ENCODE measurements around the gene PLTP.
"Not testable (repeated sequence)": the region's sequence is repeated elsewhere in the genome, so short reads cannot be mapped to it uniquely, and the experiment has no call there.

Gene PLTP

DNA sequence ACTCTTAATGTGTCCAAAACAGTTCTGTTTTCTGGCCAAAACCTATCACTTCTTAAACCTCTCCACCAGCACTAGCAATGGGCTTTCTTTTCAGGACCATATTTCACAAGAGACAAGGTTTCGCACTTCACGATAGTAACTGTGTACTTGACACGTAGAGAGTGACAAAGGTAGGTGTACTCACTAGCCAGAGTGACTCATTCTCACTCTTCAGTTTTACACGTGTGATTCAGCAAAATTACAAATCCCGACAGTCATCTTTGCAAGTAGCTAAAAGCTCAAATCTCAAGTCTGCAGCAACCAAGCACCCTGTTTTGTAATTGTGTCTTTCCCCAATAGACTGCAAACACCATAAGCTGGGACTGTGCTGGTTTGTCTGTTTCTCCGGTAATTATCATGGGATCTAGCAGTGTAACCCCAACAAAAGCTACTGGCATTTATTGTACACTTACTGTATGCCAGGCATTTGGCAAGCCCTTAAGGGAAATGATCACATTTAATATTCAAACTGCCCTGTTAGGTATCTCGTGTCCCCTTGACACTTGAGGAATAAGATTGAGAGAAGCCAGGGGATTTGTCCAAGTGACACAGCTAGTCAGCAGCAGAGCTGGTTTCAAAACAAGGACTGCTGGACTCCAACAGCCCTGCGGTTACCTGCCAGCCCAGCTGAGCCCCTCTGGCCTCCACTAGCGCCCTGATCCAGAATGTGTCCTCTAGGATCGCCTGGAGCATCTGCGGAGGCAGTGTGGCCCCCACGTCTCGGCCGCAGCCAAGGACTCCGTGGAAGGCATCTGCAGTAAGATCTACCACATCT is 32.4 kb upstream of the PLTP start:
- no peak for DNase-seq

DNA sequence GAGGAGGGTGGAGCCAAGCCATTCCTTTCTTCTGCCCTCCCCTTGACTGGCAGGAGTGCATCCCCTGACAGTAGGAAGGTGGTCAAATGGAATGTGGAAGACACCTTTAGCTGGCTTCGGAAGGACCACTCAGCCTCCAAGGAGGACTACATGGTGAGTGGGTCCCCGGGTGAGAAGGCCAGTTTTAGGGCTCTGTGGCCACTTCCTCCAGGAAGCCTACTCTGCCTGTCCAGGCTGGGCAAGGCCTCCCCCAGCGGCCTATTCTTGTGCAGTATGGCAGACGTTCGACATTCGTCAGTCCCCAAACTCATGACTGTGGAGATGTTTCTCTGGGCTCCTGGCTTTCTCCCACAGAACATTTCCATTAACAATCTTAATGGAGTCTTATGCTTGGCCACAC is 31.7 kb upstream of the PLTP start:
- no peak for DNase-seq

DNA sequence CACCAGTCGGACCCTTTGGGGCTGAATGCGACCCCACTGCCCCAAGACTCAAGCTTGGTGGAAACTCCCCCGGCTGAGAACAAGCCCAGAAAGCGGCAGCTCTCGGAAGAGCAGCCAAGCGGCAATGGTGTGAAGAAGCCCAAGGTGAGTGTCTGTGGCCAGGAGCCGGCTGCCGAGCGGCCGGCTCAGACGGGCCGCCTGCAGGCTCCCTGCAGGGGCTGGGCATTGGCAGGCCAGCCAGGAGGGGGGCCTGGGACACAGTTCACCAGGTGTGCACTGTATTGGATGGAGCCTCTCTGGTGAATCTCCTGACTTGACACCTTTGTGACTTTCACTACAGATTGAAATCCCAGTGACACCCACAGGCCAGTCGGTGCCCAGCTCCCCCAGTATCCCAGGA is 28.5 kb upstream of the PLTP start:
- DNase-seq = no peak

DNA sequence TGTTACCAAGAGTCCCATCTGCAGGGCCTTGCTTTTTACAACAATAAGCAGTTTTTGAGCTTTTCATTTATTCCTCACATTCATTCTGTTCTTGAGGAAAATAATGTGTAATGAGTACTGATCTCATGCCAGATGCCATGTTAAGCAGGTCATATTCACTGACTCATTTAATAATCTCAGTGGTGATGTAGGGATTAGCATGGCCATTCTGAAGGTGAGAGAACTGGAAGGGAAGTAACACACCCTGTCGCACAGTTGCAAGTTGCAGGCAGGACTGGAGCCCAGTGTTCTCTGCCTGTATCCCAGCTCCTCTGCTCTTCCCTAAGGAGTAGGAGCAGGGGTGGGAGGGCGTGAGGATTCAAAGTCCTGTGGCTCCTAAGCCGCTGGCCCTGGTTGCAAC is 28.1 kb upstream of the PLTP start:
- DNase-seq = no peak

DNA sequence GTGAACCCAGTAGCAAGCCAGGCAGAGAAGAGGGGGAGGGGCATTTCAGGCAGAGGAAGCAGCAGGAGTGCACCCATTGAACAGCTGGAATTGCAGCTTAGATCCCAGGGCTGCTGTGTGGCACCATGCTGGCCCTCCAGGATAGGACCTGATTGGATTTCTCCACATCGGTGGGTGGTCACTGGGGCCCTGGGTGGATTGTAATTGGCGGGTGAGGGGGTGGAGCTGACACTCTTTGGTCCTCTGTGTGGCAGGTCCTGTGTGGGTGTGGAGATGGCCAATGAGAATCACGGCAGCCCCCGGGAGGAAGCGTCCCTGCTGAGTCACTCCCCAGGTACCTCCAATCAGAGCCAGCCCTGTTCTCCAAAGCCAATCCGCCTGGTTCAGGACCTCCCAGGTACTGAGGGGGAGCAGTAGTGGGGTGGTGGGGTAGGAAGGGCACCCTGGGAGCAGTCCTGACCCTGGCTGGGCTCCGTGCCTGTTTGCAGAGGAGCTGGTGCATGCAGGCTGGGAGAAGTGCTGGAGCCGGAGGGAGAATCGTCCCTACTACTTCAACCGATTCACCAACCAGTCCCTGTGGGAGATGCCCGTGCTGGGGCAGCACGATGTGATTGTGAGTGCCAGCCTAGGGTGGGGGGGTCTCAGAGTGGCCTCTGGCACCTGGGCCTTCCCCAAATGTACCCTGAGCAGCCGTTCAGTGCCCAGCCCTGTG is 26.9 kb upstream of the PLTP start:
- no peak for DNase-seq

DNA sequence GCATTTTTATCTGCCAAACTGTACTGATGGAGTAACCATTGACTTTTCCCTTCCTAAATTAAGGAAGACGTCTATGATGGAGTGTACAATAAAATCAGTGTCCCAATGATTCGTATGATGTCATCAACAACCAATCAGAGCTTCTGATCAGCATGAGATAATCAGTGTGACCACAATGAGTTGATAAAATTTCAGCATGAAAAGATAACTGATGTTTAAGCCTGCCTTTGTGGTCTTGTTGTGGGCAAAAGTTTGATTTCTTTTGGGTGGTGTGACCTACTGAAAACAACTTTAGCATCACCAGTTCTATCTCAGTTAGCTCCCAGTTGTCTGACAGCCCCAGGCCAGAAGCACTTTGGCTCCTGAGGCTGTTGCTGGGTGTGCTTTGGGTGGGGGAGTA is 25.8 kb upstream of the PLTP start:
- DNase-seq = no peak

DNA sequence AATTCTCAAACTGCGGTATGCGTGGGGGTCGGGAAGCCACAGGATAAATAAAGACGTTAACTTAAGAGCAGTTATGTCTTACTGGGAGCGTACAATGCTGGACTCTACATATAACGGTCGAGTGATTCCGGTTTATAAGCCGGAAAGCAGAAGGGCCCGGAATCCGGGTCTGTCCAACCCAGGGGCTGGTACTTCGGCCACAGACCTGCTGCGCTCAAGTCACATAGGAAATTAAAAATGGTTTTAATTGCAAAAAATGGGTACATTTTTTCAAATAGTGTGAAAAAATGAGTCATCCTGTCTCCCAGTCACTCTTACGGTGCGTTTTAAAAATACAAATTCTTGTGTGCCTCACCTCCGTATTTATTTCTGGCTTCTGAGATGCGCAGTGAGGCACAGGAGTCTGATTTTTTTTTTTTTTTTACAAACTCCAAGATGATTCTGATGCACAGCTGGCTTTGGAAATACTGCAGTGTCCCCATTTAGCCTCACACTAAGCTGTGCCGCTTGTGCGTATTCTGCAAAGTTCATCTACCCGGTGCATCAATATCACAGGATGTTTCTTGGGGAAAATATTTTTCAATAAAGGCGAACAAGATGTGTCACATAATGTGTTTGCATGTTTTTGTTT is 23.6 kb upstream of the PLTP start:
- DNase-seq = no peak

DNA sequence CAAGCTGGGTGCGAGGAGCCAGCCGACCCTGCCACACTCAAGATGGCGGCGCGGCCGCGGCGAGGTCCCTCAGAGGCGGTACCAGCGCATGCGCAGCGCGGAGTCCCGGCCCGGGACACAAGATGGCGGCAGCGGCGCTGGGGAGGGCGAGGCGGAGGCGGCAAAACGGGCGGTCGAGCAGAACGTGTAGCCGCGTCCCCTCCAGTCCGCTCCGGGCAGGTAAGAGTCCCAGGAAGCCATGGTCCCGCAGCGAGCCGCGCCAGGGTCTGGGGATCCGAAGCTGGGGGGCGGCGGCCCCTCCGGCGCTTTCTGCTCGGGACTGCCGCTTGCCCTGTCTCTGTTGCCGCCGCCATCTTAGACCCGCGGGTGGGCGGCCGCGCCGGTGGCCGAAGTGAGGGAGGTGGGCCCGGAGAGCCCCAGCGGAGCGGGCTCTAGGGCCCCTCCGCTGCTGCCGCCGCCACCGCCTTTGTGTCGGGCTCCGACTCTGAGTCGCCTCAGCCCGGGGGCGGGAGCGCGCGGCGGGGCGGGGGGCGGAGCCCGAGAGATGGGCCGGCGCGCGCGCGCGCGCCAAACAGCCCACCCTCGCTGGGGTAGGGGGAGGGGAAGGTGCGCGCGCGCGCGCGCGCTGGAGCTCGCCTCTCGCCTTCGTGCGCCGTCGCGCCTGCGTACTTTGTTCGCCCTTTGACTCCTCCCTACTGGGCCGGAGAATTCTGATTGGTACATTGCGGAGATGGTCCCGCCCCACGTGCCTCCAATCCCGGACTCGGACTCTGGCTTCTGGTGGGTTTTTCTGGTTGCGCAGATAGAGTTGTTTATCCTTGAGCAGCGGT is 22.8 kb upstream of the PLTP start, which contains the start of gene PCIF1:
TSS of gene PCIF1 (plus strand) at position 98 of the 830 bp plus-strand sequence. CDS start 4,317 bp downstream, outside the sequence.
- DNase-seq = peak; percentile 73

DNA sequence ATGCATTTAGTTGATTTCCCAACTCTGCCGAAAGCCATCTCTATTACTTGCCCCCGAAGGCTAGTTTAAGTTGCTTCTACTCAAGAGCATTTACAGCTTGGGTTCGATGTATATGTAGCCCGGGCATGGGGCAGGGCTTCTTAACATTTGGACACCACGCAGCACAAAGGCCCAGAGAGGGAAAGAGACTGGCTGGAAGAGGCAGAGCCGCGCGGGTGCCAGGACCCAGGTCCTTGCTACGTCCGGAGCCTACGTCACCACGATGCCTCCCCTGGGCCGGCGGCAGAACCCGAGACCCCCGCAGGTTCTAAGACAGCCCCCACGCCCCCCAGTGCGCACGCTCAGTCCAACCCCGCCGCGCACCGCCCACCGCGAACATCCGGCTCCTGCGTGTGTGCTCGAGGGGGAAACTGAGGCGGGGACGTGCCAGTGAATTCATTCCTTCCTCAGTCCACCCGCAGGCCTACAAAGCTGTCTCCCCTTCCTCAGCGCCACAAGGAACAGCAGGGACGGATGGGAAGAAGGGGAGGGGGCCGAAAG is 22.2 kb upstream of the PLTP start:
- no peak for DNase-seq

DNA sequence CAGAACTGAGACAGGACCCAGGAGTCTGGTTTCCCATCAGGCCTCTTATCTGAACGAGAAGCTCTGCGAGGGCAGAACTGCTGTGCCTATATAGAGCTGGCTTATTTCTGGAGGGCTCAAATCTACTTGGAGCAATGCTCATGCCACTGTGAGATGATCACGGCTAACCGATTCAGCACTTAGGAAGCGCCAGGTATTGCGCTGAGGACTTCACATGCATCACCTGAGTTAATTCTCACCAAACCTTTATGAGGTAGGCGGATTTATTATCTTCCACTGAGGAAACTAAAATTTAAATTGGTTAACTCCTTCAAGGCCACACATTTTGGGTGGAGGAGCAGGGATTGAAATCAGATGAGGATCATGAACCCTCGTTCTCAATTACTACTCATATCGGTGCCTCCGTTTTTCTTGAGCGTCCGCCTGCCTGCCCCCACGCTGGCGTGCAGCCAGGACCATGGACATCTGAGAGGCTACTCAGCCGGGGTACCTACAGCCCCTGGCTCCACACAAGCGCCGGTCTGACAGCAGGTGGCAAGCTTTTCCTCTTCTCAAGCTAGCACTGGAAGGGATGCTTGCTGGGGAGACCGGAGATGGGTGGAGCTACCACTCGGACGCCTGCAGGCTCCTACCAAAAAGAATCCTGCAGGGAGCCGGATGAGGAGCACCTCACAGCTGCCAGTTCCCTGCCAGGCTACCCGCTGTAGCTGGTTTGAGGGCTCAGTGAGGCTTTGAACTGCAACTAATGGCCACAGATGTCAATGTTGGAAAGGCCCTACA is 21.5 kb upstream of the PLTP start:
- no peak for DNase-seq

DNA sequence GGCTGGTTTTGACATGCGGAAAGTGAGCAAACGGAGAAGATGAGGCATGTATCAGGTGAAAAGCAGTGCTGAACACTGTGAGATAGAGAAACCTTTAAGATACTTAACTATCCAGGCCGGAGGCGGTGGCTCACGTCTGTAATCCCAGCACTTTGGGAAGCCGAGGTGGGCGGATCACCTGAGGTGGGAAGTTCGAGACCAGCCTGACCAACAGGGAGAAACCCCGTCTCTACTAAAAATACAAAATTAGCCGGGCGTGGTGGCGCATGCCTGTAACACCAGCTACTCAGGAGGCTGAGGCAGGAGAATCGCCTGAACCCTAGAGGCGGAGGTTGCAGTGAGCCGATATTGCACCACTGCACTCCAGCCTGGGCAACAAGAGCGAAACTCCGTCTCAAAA is 19.7 kb upstream of the PLTP start:
- not testable (repeated sequence) for DNase-seq

DNA sequence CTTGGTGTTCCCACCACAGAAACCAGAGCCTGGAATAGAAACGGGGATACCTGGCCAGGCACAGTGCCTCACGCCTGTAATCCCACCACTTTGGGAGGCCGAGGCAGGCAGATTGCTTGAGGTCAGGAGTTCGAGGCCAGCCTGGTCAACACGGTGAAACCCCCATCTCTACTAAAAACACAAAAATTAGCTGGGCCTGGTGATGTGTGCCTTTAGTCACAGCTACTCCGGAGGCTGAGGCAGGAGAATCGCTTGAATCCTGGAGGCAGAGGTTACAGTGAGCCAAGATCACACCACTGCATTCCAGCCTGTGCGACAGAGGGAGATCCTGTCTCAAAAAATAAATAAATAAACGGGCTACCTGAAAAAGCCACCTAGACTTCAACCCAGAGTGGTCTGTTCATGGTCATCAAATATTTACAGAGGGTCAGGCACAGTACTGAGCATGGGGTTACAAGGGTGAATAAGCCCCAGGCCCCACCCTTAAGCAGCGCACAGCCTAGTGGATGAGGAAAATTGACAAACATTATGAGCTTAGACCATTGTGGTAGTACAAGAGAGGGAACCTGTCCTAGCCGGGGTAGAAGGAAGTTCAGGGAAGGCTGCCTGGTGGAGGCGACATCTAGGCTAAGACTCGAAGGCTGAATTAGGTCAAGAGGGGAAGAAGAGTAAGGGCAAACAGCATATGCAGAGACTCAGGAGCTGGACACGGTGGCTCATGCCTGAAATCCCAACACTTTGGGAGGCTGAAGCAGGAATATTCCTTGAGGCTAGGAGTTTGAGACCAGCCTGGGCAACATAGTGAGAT is 15.3 kb upstream of the PLTP start:
- DNase-seq = no peak

DNA sequence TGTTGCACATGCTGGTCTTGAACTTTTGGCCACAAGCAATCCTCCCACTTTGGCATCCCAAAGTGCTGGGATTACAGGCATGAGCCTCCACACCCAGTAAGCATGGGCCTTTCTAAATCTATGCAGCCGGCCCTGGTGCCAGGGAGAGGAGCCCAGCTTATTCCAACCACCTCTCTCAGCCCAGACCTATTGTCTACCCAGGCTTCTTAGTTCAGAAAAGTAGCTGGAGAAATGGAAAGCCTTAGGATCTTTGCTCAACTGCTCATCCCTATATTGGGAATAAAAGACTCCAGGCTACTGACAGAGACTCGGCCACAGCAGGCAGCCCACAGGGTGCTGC is 14.7 kb upstream of the PLTP start:
- no peak for DNase-seq

DNA sequence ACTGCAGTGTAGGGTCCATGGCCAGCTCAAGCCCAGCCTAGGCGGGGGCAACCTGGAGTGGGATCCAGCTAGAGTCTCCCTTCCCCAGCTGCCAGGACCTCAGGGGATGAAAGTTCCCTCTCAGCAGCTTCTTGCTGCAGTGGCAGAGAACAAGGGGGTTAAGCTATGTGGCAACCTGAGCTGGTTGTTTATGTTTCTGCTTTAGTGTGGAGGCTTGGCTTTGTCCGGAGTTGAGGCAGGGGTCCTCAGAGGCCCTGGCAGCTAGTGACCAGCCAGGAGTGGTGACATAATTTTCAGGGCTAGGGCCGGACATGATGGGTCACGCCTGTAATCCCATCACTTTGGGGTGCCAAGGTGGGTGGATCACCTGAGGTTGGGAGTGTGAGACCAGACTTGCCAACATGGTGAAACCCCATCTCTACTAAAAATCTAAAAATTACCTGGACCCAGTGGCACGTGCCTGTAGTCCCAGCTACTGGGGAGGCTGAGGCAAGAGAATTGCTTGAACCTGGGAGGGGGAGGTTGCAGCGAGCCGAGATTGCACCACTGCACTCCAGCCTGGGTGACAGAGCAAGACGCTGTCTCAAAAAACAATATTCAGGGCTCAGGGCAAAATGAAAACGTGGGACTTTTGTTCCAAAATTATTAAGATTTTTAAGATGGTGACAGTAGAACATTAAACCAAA is 14.0 kb upstream of the PLTP start:
- no peak for DNase-seq

DNA sequence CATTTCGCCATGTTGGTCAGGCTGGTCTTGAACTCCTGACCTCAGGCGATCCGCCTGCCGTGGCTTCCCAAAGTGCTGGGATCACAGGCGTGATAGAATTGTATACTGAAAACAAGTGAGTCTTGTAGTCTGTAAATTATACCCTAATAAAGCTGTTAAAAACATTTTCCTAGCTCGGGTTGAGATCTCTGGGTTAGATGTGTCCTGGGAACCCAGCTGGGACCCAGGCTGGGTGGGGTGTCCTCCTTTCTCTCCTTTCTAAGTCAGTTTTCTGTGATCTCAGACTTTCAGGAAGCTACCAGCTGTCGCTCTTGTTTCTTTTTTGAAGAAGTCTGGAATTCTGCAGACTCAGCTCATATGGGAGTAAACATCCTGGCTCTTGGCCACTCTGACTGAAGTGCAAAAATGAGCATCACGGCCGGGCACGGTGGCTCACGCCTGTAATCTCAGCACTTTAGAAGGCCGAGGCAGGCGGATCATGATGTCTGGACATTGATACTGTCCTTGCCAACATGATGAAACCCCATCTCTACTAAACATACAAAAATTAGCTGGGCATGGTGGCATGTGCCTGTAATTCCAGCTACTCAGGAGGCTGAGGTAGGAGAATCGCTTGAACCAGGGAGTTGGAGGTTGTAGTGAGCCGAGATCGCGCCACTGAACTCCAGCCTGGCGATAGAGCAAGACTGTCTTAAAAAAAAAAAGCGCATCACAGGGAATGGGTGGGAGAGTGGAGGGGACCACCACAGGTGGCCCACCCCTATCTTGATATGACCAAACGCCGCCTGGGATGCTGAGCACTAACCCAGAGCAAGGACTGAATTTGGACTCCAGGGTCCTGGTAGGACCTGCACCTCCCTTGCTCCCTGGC is 12.7 kb upstream of the PLTP start:
- DNase-seq = no peak

DNA sequence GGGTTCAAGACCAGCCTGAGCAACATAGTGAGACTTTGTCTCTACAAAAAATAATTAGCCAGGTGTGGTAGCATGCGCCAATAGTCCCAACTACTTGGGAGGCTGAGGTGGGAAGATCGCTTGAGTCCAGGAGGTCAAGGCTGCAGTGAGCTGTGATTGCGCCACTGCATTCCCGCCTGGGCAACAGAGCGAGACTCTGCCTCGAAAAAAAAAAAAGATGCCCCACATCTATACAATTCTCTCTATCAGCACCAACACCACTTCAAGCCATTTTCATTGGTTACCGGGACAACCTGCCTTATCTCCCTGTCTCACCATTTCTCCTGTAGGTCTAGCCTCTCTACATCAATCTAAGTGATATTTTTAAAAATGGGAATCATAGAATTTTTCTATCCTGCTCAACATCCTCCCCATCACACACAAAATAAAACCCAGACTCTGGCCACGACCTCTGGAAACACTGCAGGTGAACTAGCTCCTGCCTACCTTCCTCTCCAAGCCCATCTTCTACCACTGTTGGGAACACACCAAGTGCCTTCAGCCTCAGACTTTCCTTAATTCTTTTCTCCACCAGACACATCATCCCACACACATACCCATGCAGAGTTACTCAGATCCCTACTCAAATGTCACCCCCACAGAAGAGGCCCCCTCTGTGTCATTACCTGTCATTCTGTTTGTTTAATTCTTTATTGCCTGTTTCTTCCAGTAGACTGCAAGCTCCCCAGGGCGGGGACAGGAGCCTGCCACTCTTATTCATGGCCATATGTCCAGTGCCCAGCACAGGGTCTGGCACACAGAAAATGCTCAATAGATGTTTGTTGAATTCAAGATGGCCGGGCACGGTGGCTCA is 9.6 kb upstream of the PLTP start:
- no peak for DNase-seq

DNA sequence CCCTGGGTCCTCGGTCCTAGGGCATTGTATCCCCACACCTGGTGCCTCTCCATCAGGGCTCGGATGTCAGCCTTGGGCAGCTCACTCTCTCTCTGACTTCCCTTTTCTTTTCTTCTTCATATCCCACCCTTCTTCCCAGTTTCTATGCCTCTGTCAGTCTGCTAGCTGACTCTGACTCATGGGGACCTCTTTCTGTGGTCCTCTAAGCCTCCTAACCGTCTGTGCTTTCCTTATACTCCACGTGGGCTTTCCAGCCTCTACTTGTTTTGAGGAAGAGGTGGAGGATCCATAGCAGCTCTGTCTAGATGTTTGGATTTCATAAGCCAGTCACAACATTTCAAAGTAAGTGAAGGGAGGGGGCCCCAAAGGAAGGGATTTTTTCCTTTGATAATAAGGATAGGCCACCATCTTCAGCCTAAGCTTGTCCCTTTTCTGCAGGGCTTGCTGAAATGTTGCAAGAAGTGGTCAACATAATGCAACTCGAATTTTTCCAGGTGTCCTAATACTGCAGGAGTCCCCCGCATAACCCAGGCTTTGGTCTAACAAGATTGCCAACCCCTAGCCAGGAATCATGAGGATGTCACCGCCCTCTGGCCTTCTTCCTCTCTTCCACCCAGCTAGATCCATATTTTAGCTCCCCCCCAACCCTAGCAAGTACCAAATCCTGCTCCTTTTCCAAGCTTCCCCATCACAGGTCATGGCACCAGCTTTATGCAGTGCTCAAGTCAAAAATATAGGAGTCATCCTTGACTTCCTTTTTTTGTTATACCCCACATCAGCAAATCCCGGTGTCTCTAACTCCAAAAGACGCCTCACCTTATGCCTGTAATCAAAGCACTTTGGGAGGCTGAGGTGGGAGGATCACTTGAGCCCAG is 8.7 kb upstream of the PLTP start:
- DNase-seq = no peak

All from SIG-M5 (cell line).